HEK293 (cell line): Measurements from ENCODE around the gene DEFB129.

Source experiments
- CTCF ChIA-PET: fragments of 350-600 bp; formaldehyde crosslinking; extraction: SDS; loops from one replicate; lab custom pipeline; 2021; ENCODE audit warnings: antibody characterized with exemption; lab: Yijun Ruan, JAX
- POLR2A ChIA-PET: fragments of 300-600 bp; formaldehyde crosslinking; extraction: SDS; loops from one replicate; lab custom pipeline; 2020; ENCODE audit warnings: antibody characterized with exemption, inconsistent platforms; lab: Yijun Ruan, JAX
- H3K27ac ChIP-seq: fragments of 200-500 bp; sonication (Bioruptor generic); 2 replicates; pipeline ENCODE4 v1.5.1; 2014; ENCODE audit warnings: low read depth, low read length, control low read depth, inconsistent platforms; ENCODE audit errors: extremely low read depth
- H3K36me3 ChIP-seq, 2 experiments: fragments of 200-500 bp in 1 of 2; sonication (Bioruptor generic) in 1 of 2; 1 replicate in 1 of 2; 2 replicates in 1 of 2; pipeline ENCODE4 v1.5.1; 2014 to 2017; ENCODE audit warnings: inconsistent platforms in 2 of 2, low read length in 2 of 2; ENCODE audit not compliant: control insufficient read depth in 2 of 2, insufficient read depth in 1 of 2
- H3K4me1 ChIP-seq: fragments of 200-500 bp; sonication (Bioruptor generic); 2 replicates; pipeline ENCODE4 v1.5.1; 2014; ENCODE audit warnings: mild to moderate bottlenecking, low read length, inconsistent platforms; ENCODE audit not compliant: control insufficient read depth, insufficient read depth
- H3K4me3 ChIP-seq: 2 replicates; pipeline ENCODE4 v1.5.1; 2011; ENCODE audit warnings: low read depth, mild to moderate bottlenecking, control low read depth, low read length, moderate library complexity
- H3K9me3 ChIP-seq: fragments of 200-500 bp; sonication (Bioruptor generic); 2 replicates; pipeline ENCODE4 v1.5.1; 2014; ENCODE audit warnings: low read depth, low read length, inconsistent platforms; ENCODE audit not compliant: control insufficient read depth, insufficient read depth
- GFI1B ChIP-seq: fragments of 450-650 bp; formaldehyde crosslinking; IDR thresholded peaks from 2 replicates; pipeline ENCODE4 v1.5.1; 2016; ENCODE audit warnings: missing biosample characterization, missing genetic modification characterization
- MEIS1 ChIP-seq: sonication (generic); formaldehyde crosslinking; IDR thresholded peaks from 2 replicates; pipeline ENCODE4 v1.8.1; 2022; ENCODE audit warnings: missing genetic modification reagents, mild to moderate bottlenecking, borderline replicate concordance
- MZF1 ChIP-seq: fragments of 450-650 bp; formaldehyde crosslinking; IDR thresholded peaks from 2 replicates; pipeline ENCODE4 v1.5.1; 2017; ENCODE audit warnings: missing biosample characterization, missing genetic modification characterization, borderline replicate concordance
- SP2 ChIP-seq: fragments of 450-650 bp; formaldehyde crosslinking; IDR thresholded peaks from 2 replicates; pipeline ENCODE4 v1.5.1; 2016; ENCODE audit warnings: missing biosample characterization, missing genetic modification characterization
- TSHZ1 ChIP-seq: fragments of 450-650 bp; formaldehyde crosslinking; IDR thresholded peaks from 2 replicates; pipeline ENCODE4 v1.5.1; 2016; ENCODE audit warnings: missing biosample characterization, missing genetic modification characterization, borderline replicate concordance
- YY2 ChIP-seq: fragments of 450-650 bp; formaldehyde crosslinking; IDR thresholded peaks from 2 replicates; pipeline ENCODE4 v1.5.1; 2016; ENCODE audit warnings: missing biosample characterization, missing genetic modification characterization
- ZBTB8A ChIP-seq: fragments of 450-650 bp; formaldehyde crosslinking; IDR thresholded peaks from 2 replicates; pipeline ENCODE4 v1.5.1; 2016; ENCODE audit warnings: missing biosample characterization, missing genetic modification characterization
- ZNF133 ChIP-seq: fragments of 450-650 bp; formaldehyde crosslinking; IDR thresholded peaks from 2 replicates; pipeline ENCODE4 v1.5.1; 2016; ENCODE audit warnings: missing biosample characterization, missing genetic modification characterization
- ZNF138 ChIP-seq: fragments of 450-650 bp; formaldehyde crosslinking; IDR thresholded peaks from 2 replicates; pipeline ENCODE4 v1.5.1; 2016; ENCODE audit warnings: missing biosample characterization, missing genetic modification characterization, borderline replicate concordance
- ZNF146 ChIP-seq: fragments of 450-650 bp; formaldehyde crosslinking; IDR thresholded peaks from 2 replicates; pipeline ENCODE4 v1.5.1; 2016; ENCODE audit warnings: missing biosample characterization, missing genetic modification characterization
- ZNF18 ChIP-seq: fragments of 450-650 bp; formaldehyde crosslinking; IDR thresholded peaks from 2 replicates; pipeline ENCODE4 v1.5.1; 2016; ENCODE audit warnings: missing biosample characterization, missing genetic modification characterization
- ZNF202 ChIP-seq: fragments of 450-650 bp; formaldehyde crosslinking; IDR thresholded peaks from 2 replicates; pipeline ENCODE4 v1.5.1; 2016; ENCODE audit warnings: missing biosample characterization, missing genetic modification characterization, borderline replicate concordance
- ZNF311 ChIP-seq: fragments of 450-650 bp; formaldehyde crosslinking; IDR thresholded peaks from 2 replicates; pipeline ENCODE4 v1.5.1; 2017; ENCODE audit warnings: missing biosample characterization, missing genetic modification characterization, borderline replicate concordance
- ZNF398 ChIP-seq: fragments of 450-650 bp; formaldehyde crosslinking; IDR thresholded peaks from 2 replicates; pipeline ENCODE4 v1.5.1; 2017; ENCODE audit warnings: missing biosample characterization, missing genetic modification characterization
- ZNF426 ChIP-seq: fragments of 450-650 bp; formaldehyde crosslinking; IDR thresholded peaks from 2 replicates; pipeline ENCODE4 v1.5.1; 2017; ENCODE audit warnings: missing biosample characterization, missing genetic modification characterization, mild to moderate bottlenecking, inconsistent platforms, moderate library complexity
- ZNF513 ChIP-seq: fragments of 450-650 bp; IDR thresholded peaks from 2 replicates; pipeline ENCODE4 v1.5.1; 2018; ENCODE audit warnings: missing biosample characterization, missing genetic modification characterization
- ZNF518A ChIP-seq: fragments of 450-650 bp; formaldehyde crosslinking; conservative IDR thresholded peaks from 2 replicates; pipeline ENCODE4 v1.5.1; 2016; ENCODE audit warnings: low read depth, missing biosample characterization, missing genetic modification characterization
- ZNF529 ChIP-seq: fragments of 450-650 bp; formaldehyde crosslinking; IDR thresholded peaks from 2 replicates; pipeline ENCODE4 v1.5.1; 2017; ENCODE audit warnings: missing genetic modification characterization, missing biosample characterization; ENCODE audit not compliant: insufficient replicate concordance
- ZNF549 ChIP-seq: fragments of 450-650 bp; IDR thresholded peaks from 2 replicates; pipeline ENCODE4 v1.5.1; 2018; ENCODE audit warnings: missing biosample characterization, missing genetic modification characterization, mild to moderate bottlenecking, inconsistent platforms, moderate library complexity
- ZNF843 ChIP-seq: fragments of 450-650 bp; formaldehyde crosslinking; IDR thresholded peaks from 2 replicates; pipeline ENCODE4 v1.5.1; 2016; ENCODE audit warnings: missing biosample characterization, missing genetic modification characterization
- TF ChIP-seq, protein P1 (sequence below): fragments of 450-650 bp; formaldehyde crosslinking; IDR thresholded peaks from 2 replicates; pipeline ENCODE4 v1.5.1; 2016; ENCODE audit warnings: missing biosample characterization, missing genetic modification characterization

Gene DEFB129

GRCh38 chr20:215796-216195 is 11.3 kb upstream of the DEFB129 start:
- POLR2A ChIA-PET = no interaction called here

GRCh38 chr20:217266-217665 is 9.8 kb upstream of the DEFB129 start:
- Histone ChIP-seq H3K36me3 (no peaks in the 10 kb centered on the region), H3K27ac (no peak overlapping the region), H3K4me1 (no peaks in the 10 kb centered on the region), H3K4me3 (no peak overlapping the region), H3K9me3 (no peaks in the 10 kb centered on the region)
- POLR2A ChIA-PET = no interaction called here
- CTCF ChIA-PET = interaction anchor here (0.5 to 1.6 kb wide), 6 partner anchors 36 to 519 kb away, joined by 3 to 7 read pairs (median 4); no protein-coding TSS in a partner anchor
- no peak for TF ChIP-seq ZNF202 (tag by site-specific recombination)
- TF ChIP-seq ZNF426 = no peak
- TF ChIP-seq ZNF138 = no peak
- TF ChIP-seq ZNF518A (tag by site-specific recombination) = no peak
- TF ChIP-seq ZNF398 (tag by site-specific recombination) = no peak
- no peak for TF ChIP-seq ZNF843 (tag by site-specific recombination)
- no peak for TF ChIP-seq TSHZ1 (tag by site-specific recombination)
- TF ChIP-seq ZNF513 = no peak

More at GRCh38 chr20:215796-216195, 11.3 kb upstream of the DEFB129 start:
- TF ChIP-seq ZNF146 (no peak), GFI1B (tag by site-specific recombination) (no peak), ZNF18 (no peak), YY2 (no peak), ZNF529 (tag by site-specific recombination) (no peak), ZNF549 (tag by site-specific recombination) (no peak), ZNF311 (tag by site-specific recombination) (no peak), MZF1 (tag by site-specific recombination) (no peak), MEIS1 (CRISPR knock-in tag) (no peak), ZBTB8A (no peak), ZNF133 (tag by site-specific recombination) (no peak), SP2 (tag by site-specific recombination) (no peak)
- TF ChIP-seq, protein P1, sequence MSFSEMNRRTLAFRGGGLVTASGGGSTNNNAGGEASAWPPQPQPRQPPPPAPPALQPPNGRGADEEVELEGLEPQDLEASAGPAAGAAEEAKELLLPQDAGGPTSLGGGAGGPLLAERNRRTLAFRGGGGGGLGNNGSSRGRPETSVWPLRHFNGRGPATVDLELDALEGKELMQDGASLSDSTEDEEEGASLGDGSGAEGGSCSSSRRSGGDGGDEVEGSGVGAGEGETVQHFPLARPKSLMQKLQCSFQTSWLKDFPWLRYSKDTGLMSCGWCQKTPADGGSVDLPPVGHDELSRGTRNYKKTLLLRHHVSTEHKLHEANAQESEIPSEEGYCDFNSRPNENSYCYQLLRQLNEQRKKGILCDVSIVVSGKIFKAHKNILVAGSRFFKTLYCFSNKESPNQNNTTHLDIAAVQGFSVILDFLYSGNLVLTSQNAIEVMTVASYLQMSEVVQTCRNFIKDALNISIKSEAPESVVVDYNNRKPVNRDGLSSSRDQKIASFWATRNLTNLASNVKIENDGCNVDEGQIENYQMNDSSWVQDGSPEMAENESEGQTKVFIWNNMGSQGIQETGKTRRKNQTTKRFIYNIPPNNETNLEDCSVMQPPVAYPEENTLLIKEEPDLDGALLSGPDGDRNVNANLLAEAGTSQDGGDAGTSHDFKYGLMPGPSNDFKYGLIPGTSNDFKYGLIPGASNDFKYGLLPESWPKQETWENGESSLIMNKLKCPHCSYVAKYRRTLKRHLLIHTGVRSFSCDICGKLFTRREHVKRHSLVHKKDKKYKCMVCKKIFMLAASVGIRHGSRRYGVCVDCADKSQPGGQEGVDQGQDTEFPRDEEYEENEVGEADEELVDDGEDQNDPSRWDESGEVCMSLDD (tag by site-specific recombination) = no peak
- Histone ChIP-seq H3K27ac (no peak overlapping the region), H3K9me3 (no peaks in the 10 kb centered on the region), H3K36me3 (no peaks in the 10 kb centered on the region), H3K4me3 (no peak overlapping the region), H3K4me1 (no peaks in the 10 kb centered on the region)
- CTCF ChIA-PET = interaction anchor here (0.6 to 1.4 kb wide), 4 partner anchors 9 to 502 kb away, joined by 3 to 5 read pairs (median 4); no protein-coding TSS in a partner anchor
